Activated naive CD4-positive, alpha-beta T cell treated with anti-CD3 and anti-CD28 coated beads for 36 hours (primary cell): ENCODE measurements around the gene DOCK9. TPM values are rescaled to one million over a fixed set of nuclear protein-coding genes. Genes with fewer than 3 reads are reported as not detected.
A peak's percentile ranks its signal among the peaks of the same experiment; 100 is the strongest.

Source experiments
- CTCF ChIA-PET: fragments of 350-600 bp; sonication (Branson Sonifier 250); formaldehyde crosslinking; loops from one replicate; lab custom pipeline; 2021; ENCODE audit warnings: antibody characterized with exemption; lab: Charles Lee
- DNase-seq: peaks from one replicate; pipeline ENCODE4 v3.0.0-alpha.2; 2020
- H3K27ac Mint-ChIP-seq: one replicate; pipeline ENCODE4 v1.8.0; 2021; ENCODE audit warnings: mild to moderate bottlenecking, mixed read lengths
- H3K27me3 Mint-ChIP-seq: one replicate; pipeline ENCODE4 v1.8.0; 2021; ENCODE audit warnings: low read depth, mixed read lengths
- H3K36me3 Mint-ChIP-seq: one replicate; pipeline ENCODE4 v1.8.0; 2021; ENCODE audit warnings: low read depth, mixed read lengths
- H3K4me1 Mint-ChIP-seq: one replicate; pipeline ENCODE4 v1.8.0; 2021; ENCODE audit warnings: low read depth, mixed read lengths
- H3K4me3 Mint-ChIP-seq: one replicate; pipeline ENCODE4 v1.8.0; 2021; ENCODE audit warnings: mild to moderate bottlenecking, moderate library complexity, mixed read lengths
- H3K9me3 Mint-ChIP-seq: one replicate; pipeline ENCODE4 v1.8.0; 2021; ENCODE audit warnings: mixed read lengths
- intact Hi-C: fragments of 100-400 bp; cut with micrococcal nuclease; formaldehyde crosslinking; loops from one replicate; pipeline ENCODE4 v1.15.1; 2023
- total RNA-seq, 2 experiments: library from RNA; stranded (reverse); gene quantifications; one replicate each; pipeline ENCODE4 v1.2.3, GENCODE V29; 2021

Gene DOCK9
- total RNA-seq, 2 experiments from 2014 or later: 38.3 to 42.1 TPM

- Mint-ChIP-seq H3K36me3 (no peaks in the 10 kb centered on the region), H3K27me3 (no peaks in the 10 kb centered on the region), H3K4me3 (no peak overlapping the region), H3K9me3 (no peaks in the 10 kb centered on the region), H3K27ac (no peak overlapping the region), H3K4me1 (peaks cover 40% of the 10 kb centered on the region)
- intact Hi-C loops: no loop called here
- CTCF ChIA-PET: no interaction called here
- DNase-seq: no peak
Measured at GRCh38 chr13:99008577-99008976, 30.7 kb upstream of the DOCK9 start.

- Mint-ChIP-seq H3K36me3 (no peaks in the 10 kb centered on the region), H3K27ac (no peak overlapping the region), H3K4me1 (peaks cover 51% of the 10 kb centered on the region), H3K4me3 (no peak overlapping the region), H3K9me3 (no peaks in the 10 kb centered on the region), H3K27me3 (no peaks in the 10 kb centered on the region)
- DNase-seq: no peak
- CTCF ChIA-PET: interaction anchor here (1.1 kb wide), 1 partner anchor 21 kb away, joined by 3 read pairs; no protein-coding TSS in a partner anchor
- intact Hi-C loops: no loop called here
Measured at GRCh38 chr13:99007414-99007986, 29.6 kb upstream of the DOCK9 start.

DNA sequence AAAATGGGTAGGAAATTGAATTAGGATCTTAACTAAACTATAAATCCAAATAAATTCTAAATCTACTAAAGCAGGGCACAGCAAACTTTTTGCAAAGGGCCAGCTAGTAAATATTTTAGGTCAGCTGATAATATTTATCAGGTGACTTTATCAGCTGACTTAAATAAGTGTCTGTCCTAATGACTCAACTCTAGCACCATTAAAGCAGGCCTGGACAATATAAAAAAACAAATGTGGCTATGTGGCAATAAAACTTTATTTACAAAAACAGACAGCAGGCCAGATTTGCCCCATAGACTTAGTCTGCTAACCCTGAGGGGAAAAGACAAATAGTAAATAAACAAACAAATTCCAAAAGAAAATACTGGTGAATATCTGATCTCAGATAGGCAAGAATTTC is 27.7 kb upstream of the DOCK9 start:
- no peak for DNase-seq
- intact Hi-C loops: no loop called here
- Mint-ChIP-seq H3K4me1 (peaks cover 68% of the 10 kb centered on the region), H3K9me3 (no peaks in the 10 kb centered on the region), H3K36me3 (no peaks in the 10 kb centered on the region), H3K27me3 (no peaks in the 10 kb centered on the region), H3K27ac (no peak overlapping the region), H3K4me3 (no peak overlapping the region)
- CTCF ChIA-PET: interaction anchor here (0.6 kb wide), 3 partner anchors 70 to 423 kb away, joined by 3 read pairs; no protein-coding TSS in a partner anchor

DNA sequence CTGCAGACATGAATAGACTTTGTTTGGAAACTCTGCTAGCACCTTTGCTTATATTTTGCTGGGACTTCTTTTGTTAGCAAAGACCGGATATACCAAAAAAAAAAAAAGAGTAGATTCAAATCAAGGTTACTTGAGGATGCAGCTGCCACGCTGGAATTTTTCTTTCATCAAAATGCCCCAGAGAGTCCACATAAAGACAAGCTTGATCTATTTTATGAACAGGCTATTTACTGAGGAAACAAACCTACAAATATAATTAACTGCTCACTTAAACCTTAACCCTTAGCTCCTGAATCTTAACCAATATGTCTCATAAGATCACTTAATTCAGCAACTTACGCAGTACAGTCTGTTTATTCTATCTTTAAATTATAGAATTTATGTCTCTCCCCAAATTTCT is 27.1 kb upstream of the DOCK9 start:
- H3K27ac Mint-ChIP-seq: no peak overlapping the region
- H3K9me3 Mint-ChIP-seq: no peaks in the 10 kb centered on the region
- peaks cover 68% of the 10 kb centered on the region for H3K4me1 Mint-ChIP-seq
- intact Hi-C loops: no loop called here
- CTCF ChIA-PET: interaction anchor here (0.6 kb wide), 3 partner anchors 71 to 423 kb away, joined by 3 read pairs; no protein-coding TSS in a partner anchor
- no peaks in the 10 kb centered on the region for H3K36me3 Mint-ChIP-seq
- no peak overlapping the region for H3K4me3 Mint-ChIP-seq
- H3K27me3 Mint-ChIP-seq: no peaks in the 10 kb centered on the region
- no peak for DNase-seq

DNA sequence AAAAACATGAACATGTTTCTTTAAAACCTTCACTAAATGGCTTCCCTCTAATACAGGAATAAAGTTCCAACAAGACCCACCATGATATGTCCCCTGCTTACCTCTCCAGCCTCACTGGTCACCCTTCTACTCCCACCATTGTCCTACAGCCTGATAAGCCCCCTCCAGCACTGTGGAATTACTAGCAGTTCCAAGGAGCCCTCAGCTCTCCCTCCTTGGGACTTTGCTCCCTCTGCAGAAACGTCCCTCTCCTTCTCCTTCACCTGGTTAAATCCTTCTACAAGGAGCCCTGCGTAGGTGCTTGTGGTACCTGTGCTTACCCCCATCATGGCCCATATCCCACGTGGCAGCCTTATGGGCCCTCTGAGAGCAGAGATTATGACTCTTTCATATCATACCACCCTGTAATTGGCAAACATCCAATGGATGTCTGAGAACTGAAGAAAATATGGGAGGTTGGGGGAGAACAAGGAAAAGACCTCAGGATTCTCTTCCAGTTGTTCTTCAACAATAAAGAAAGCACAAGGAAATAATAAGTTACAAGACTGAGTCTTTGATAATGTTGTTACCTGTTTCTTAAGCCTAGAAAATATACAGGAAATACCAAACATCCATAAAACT is 26.1 kb upstream of the DOCK9 start:
- Mint-ChIP-seq H3K27me3 (no peaks in the 10 kb centered on the region), H3K4me1 (peaks cover 70% of the 10 kb centered on the region), H3K4me3 (no peak overlapping the region), H3K36me3 (no peaks in the 10 kb centered on the region), H3K27ac (no peak overlapping the region), H3K9me3 (no peaks in the 10 kb centered on the region)
- DNase-seq: no peak
- intact Hi-C loops: no loop called here
- CTCF ChIA-PET: interaction anchor here (1.5 kb wide), 1 partner anchor 25 kb away, joined by 5 read pairs; no protein-coding TSS in a partner anchor

DNA sequence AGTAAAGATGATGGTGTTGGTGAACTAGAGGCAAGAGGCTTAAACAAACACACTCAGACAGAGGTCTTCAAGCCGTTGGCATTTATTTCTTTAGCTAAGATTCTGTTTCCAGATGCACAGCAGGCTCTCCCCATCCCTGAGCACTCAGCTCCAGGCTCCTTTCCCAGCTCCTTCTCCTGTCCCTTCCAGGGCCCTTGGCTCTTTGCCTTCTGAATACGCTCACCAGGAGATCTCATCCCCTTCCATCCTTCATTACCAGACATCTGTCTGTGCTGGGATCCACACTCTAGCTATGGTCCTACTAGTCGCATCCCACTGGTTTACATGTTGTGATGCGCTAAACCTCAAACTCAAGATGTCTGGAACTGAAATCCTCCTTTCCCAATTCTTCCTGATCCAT is 25.3 kb upstream of the DOCK9 start:
- CTCF ChIA-PET: interaction anchor here (0.8 to 1.5 kb wide), 2 partner anchors 9 to 26 kb away, joined by 3 to 5 read pairs; no protein-coding TSS in a partner anchor
- Mint-ChIP-seq H3K36me3 (no peaks in the 10 kb centered on the region), H3K4me1 (peaks cover 75% of the 10 kb centered on the region), H3K27ac (no peak overlapping the region), H3K27me3 (no peaks in the 10 kb centered on the region), H3K9me3 (no peaks in the 10 kb centered on the region), H3K4me3 (no peak overlapping the region)
- intact Hi-C loops: no loop called here
- DNase-seq: no peak

DNA sequence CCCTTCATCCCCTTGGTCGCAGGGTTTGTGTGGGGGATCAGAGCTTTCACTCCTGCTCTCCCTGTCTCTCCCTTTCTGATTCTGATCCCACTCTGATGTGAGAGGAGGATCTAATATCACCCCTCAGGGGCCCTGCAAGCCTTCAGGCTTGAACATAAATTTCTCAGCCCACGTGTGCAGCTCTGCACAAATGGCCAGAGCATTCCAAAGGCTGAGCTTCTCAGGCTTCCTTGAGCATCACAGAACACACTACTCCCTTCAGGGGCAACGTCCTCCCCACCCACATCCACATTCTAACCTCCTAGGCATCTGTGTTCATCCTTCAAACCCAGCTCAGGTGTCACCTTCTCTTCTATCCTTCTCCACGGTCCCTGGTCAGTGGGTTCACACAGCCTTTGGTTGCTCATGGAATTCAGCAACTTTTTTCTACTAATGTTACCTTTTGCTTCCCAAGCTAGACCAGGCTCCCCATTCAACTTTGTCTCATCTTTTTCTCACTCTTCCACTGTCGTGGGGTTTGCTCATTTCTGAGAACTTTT is 24.4 kb upstream of the DOCK9 start:
- intact Hi-C loops: no loop called here
- CTCF ChIA-PET: interaction anchor here (0.9 to 2.2 kb wide), 3 partner anchors 20 to 27 kb away, joined by 4 to 8 read pairs (median 5); no protein-coding TSS in a partner anchor
- Mint-ChIP-seq H3K4me1 (peaks cover 84% of the 10 kb centered on the region), H3K27ac (no peak overlapping the region), H3K27me3 (no peaks in the 10 kb centered on the region), H3K36me3 (no peaks in the 10 kb centered on the region), H3K9me3 (no peaks in the 10 kb centered on the region), H3K4me3 (no peak overlapping the region)
- no peak for DNase-seq

DNA sequence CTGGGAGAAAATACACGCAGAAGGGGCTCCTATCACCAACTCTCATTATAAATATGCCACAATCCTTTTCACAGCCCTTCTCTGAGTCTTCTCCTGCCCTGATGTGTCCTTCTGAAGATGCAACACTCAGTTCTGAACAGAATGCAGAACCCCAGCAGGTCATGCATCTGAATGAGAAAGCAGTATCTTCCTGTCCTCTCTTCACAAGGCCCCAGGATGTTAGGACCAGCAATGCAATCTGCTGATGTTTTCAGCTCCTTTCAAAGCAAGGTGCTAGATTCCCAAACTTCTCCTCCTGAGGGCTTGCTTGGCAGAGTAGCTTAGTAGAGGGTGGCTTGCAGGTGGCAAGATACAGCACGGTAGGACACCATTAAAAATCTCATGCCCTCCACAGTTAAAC is 22.3 kb upstream of the DOCK9 start:
- Mint-ChIP-seq H3K9me3 (no peaks in the 10 kb centered on the region), H3K4me3 (no peak overlapping the region), H3K27ac (no peak overlapping the region), H3K4me1 (peaks cover 96% of the 10 kb centered on the region), H3K27me3 (no peaks in the 10 kb centered on the region), H3K36me3 (no peaks in the 10 kb centered on the region)
- CTCF ChIA-PET: interaction anchor here (0.6 to 2.2 kb wide), 5 partner anchors 8 to 468 kb away, joined by 3 to 8 read pairs (median 3); no protein-coding TSS in a partner anchor
- intact Hi-C loops: no loop called here
- peak; percentile 21 for DNase-seq

DNA sequence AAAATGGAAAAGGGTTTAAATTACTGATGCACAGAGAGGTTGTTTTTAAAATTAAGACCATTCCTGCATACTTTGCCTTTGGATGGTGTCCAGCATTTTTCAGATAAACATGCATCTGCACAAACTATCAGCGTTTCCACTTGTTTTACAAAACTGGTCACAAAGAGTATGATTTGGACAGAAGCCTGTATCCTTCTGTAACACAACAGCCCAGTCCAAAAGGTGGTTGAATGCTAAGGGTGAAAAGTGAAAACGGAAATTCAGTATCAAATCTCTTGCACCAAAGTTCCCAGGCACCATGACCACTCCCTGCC is 21.7 kb upstream of the DOCK9 start:
- no peaks in the 10 kb centered on the region for H3K27me3 Mint-ChIP-seq

DNA sequence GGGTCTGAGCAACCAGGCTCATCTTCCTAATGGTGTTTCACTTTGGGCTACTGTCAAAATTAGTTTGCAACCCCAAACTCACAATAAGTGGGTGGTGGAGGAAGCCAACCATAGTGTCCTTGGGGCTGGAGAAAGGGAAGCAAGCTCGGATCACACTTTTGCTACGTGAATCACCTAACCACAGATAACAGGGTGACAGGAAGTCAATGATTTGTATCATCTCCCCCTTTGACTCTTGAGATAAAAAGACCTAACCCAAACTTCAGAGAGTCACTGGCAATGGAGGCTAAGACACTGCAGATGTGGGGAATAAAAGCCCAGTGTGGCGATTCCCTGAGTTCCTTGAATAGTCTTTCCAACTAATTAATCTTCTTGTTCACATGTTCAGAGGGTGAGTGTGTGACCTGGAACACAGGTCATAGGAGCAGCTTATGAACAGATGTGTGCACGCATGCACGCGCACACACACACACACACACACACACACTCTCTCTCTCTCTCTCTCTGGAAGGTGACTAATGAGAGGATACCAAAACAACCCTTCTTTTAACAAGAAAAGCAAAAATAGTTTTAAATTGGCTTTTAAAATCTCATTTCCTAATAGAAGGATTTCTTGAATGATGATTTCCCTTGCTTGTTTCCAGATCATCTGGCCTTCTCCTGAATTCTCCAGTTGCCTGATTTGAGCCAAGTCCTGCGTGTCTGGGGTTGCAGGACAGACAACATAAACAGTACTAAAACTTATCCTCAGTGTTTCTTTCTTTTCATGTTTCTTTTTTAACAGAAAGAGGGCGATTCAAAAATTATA is 21.2 kb upstream of the DOCK9 start:
- intact Hi-C loops: loop anchor here (1.0 to 5.0 kb wide), 9 partner anchors 27 to 434 kb away; partner anchors contain the start of gene GPR18
- peak overlapping the region; percentile 67 for H3K27ac Mint-ChIP-seq
- no peaks in the 10 kb centered on the region for H3K36me3 Mint-ChIP-seq
- peaks cover 92% of the 10 kb centered on the region for H3K4me1 Mint-ChIP-seq
- H3K4me3 Mint-ChIP-seq: no peak overlapping the region
- H3K9me3 Mint-ChIP-seq: no peaks in the 10 kb centered on the region
- H3K27me3 Mint-ChIP-seq: no peaks in the 10 kb centered on the region
- DNase-seq: peak; percentile 66
- CTCF ChIA-PET: no interaction called here

More for the DNA sequence above, 21.7 kb upstream of the DOCK9 start:
- CTCF ChIA-PET: interaction anchor here (0.6 kb wide), 1 partner anchor 468 kb away, joined by 3 read pairs; no protein-coding TSS in a partner anchor
- no peaks in the 10 kb centered on the region for H3K36me3 Mint-ChIP-seq
- H3K4me1 Mint-ChIP-seq: peaks cover 94% of the 10 kb centered on the region
- no peak for DNase-seq
- H3K9me3 Mint-ChIP-seq: no peaks in the 10 kb centered on the region
- intact Hi-C loops: loop anchor here (1.0 to 5.0 kb wide), 7 partner anchors 27 to 427 kb away; partner anchors contain the start of gene GPR18
- no peak overlapping the region for H3K4me3 Mint-ChIP-seq
- no peak overlapping the region for H3K27ac Mint-ChIP-seq

DNA sequence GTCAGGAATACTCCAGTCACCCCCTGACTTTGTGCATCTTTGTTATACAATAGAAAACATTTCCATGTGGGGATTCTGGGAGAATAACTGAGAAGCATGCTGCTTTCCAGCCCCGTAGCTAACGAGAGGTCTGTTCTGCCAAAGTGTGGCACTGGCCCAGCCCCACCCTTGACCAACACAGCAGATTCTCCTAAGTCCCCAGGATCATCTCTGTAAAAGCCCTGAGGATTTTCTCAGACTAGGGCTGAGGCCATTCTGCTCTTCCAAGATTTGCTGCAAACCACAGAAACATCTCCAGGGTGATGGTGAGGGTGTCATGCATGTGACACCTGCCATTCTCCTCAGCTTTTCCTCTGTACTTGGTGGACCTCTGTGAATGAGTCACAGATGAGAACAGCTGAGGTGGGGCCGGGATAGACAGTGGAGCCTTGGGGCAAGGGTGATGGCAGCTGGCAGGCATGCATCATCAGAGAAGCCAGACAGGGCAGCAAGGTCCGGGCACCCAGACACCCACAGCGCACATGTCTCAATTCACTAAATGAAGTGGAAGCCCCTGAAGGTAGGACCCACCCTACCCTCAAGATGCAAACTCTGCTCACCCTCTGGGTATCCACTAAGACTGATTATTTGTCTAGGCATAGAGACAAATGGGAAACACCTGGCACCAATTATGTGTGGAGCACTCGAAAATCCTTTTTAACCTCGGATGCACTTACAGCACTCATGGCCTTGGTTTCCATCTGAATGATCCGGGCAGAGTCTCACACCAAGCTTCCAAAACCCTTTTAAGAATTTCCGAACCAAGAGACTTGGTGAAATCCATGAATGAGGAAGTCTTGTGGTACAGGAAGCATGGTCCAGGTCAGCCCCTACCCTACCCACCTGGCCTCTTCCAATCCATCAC is 20.1 kb upstream of the DOCK9 start:
- DNase-seq: peak; percentile 30
- Mint-ChIP-seq H3K9me3 (no peaks in the 10 kb centered on the region), H3K36me3 (no peaks in the 10 kb centered on the region)

More for the DNA sequence above, 20.1 kb upstream of the DOCK9 start:
- CTCF ChIA-PET: interaction anchor here (1.2 kb wide), 1 partner anchor 36 kb away, joined by 3 read pairs; no protein-coding TSS in a partner anchor
- Mint-ChIP-seq H3K4me1 (peaks cover 87% of the 10 kb centered on the region), H3K27ac (no peak overlapping the region), H3K27me3 (no peaks in the 10 kb centered on the region), H3K4me3 (no peak overlapping the region)
- intact Hi-C loops: loop anchor here (1.0 to 5.0 kb wide), 8 partner anchors 53 to 435 kb away; partner anchors contain the start of gene GPR18
